HepG2 (cell line): ENCODE data around the gene UQCC2. TPM values are rescaled to one million over a fixed set of nuclear protein-coding genes. Genes with fewer than 3 reads are reported as not detected.

Source experiments
- ATAC-seq: fragments of 200-7000 bp; cut with Tn5 transposase; 3 replicates; pipeline ENCODE4 v1.9.1; 2020; ENCODE audit warnings: mild to moderate bottlenecking, moderate library complexity
- BruUV-seq: library from RNA; stranded (reverse); fragments of 400-500 nt; replicated peaks from 2 replicates; lab custom pipeline; 2021; lab: Mats Ljungman, UMichigan
- CTCF ChIA-PET: fragments of 300-600 bp; formaldehyde crosslinking; extraction: SDS; loops from one replicate; lab custom pipeline; 2021; ENCODE audit warnings: low total read pairs, inconsistent platforms, low intra/inter-chr PET ratio; lab: Yijun Ruan, JAX
- POLR2A ChIA-PET: fragments of 350-600 bp; sonication (Branson Sonifier 250); formaldehyde crosslinking; loops from one replicate; lab custom pipeline; 2020; ENCODE audit warnings: antibody characterized with exemption, inconsistent platforms; lab: Yijun Ruan, JAX
- DNase-seq: peaks from one replicate; pipeline ENCODE4 v3.0.0-alpha.2; 2015; ENCODE audit warnings: low spot score
- FAIRE-seq: peaks from 3 replicates; lab custom pipeline; 2011; peaks lifted over from hg19 to GRCh38; lab: Jason Lieb, UNC
- H2AFZ ChIP-seq: one replicate; pipeline ENCODE4 v1.6.1; 2011; ENCODE audit warnings: low read length, inconsistent platforms
- H3K27ac ChIP-seq: fragments of 300-600 bp; 3 replicates; pipeline ENCODE4 v1.8.0; 2011; ENCODE audit warnings: mixed run types, mild to moderate bottlenecking, mixed read lengths, low read length, inconsistent platforms; ENCODE audit not compliant: insufficient read depth; ENCODE audit errors: extremely low read length
- H3K27me3 ChIP-seq, 2 experiments: fragments of 200-600 bp in 1 of 2; 2 replicates in 1 of 2; 3 replicates in 1 of 2; pipeline versions ENCODE4 v1.6.0 to v1.8.0; 2011; ENCODE audit warnings: low read length in 2 of 2, mild to moderate bottlenecking in 2 of 2, moderate library complexity in 2 of 2, inconsistent platforms in 1 of 2; ENCODE audit not compliant: insufficient read depth in 2 of 2, control insufficient read depth in 1 of 2
- H3K36me3 ChIP-seq, 2 experiments: fragments of 200-600 bp in 1 of 2; replicated peaks in 1 of 2; 2 replicates in 1 of 2; 3 replicates in 1 of 2; pipeline versions ENCODE4 v1.5.1 to v1.8.0; 2011; ENCODE audit warnings: low read length in 2 of 2, inconsistent platforms in 1 of 2; ENCODE audit not compliant: insufficient read depth in 2 of 2, control insufficient read depth in 1 of 2
- H3K4me1 ChIP-seq: 2 replicates; pipeline ENCODE4 v1.5.1; 2012; ENCODE audit warnings: low read length, inconsistent platforms; ENCODE audit not compliant: insufficient read depth
- H3K4me2 ChIP-seq: 2 replicates; pipeline ENCODE4 v1.6.0; 2011; ENCODE audit warnings: low read depth, low read length, inconsistent platforms
- H3K4me3 ChIP-seq, 3 experiments: fragments of 200-600 bp in 1 of 3; sonication (generic), shearing (Covaris generic) in 1 of 3; replicated peaks in 1 of 3; 2 replicates each; pipeline ENCODE4 v1.5.1; 2011 to 2016; ENCODE audit warnings: low read length in 3 of 3, inconsistent platforms in 2 of 3, low read depth in 2 of 3, mild to moderate bottlenecking in 2 of 3, control low read depth in 1 of 3, mixed read lengths in 1 of 3; ENCODE audit not compliant: insufficient read depth in 1 of 3
- H3K79me2 ChIP-seq: one replicate; pipeline ENCODE4 v1.6.1; 2011; ENCODE audit warnings: low read length, inconsistent platforms; ENCODE audit not compliant: insufficient read depth
- H3K9ac ChIP-seq: 2 replicates; pipeline ENCODE4 v1.6.0; 2011; ENCODE audit warnings: mild to moderate bottlenecking, low read depth, low read length, inconsistent platforms; ENCODE audit not compliant: insufficient read depth
- H3K9me3 ChIP-seq: 2 replicates; pipeline ENCODE4 v1.5.1; 2012; ENCODE audit warnings: mild to moderate bottlenecking, low read length
- H4K20me1 ChIP-seq: 2 replicates; pipeline ENCODE4 v1.6.0; 2011; ENCODE audit warnings: inconsistent platforms, mild to moderate bottlenecking, low read length, moderate library complexity; ENCODE audit not compliant: insufficient read depth
- BCL6 ChIP-seq: IDR thresholded peaks from 2 replicates; pipeline ENCODE4 v1.6.1; 2016; ENCODE audit warnings: missing genetic modification reagents, missing compliant biosample characterization
- BORCS8-MEF2B ChIP-seq: sonication (generic); formaldehyde crosslinking; IDR thresholded peaks from 2 replicates; pipeline ENCODE4 v1.8.0; 2022; ENCODE audit warnings: mild to moderate bottlenecking, missing genetic modification reagents
- ZNF282 ChIP-seq: fragments of 450-650 bp; IDR thresholded peaks from 2 replicates; pipeline ENCODE4 v1.6.1; 2018; ENCODE audit not compliant: partially characterized antibody
- WGBS: methylation state at CpG from one replicate; pipeline ENCODE4 v1.1.6; 2017; ENCODE audit warnings: low lambda C conversion rate; 5-methylcytosine and 5-hydroxymethylcytosine counted together
- in situ Hi-C: cut with HindIII; loops from 2 replicates; pipeline ENCODE4 v1.10.0; 2017; ENCODE audit warnings: low pct_unique_long_range_greater_than_20kb; ENCODE audit not compliant: extremely low pct_ligation_motif_present
- intact Hi-C: fragments of 100-400 bp; cut with micrococcal nuclease; formaldehyde crosslinking; loops from one replicate; pipeline ENCODE4 v1.10.0; 2022; ENCODE audit not compliant: unreplicated experiment
- polyA plus RNA-seq, 8 experiments: library from polyadenylated mRNA; depleted of rRNA in 3 of 8; stranded (reverse) in 7 of 8; unstranded in 1 of 8; fragments of >200 nt; fragmentation: Illumina TruSeq in 4 of 8; extraction: Trizol in 4 of 8; gene quantifications; 2 replicates each; pipeline versions ENCODE4 v1.2.1 to v1.2.3, GENCODE V29; 2011 to 2016; ENCODE audit warnings: low read depth in 4 of 8, missing spikeins in 1 of 8, mixed read lengths in 1 of 8; ENCODE audit not compliant: insufficient read depth in 1 of 8
- total RNA-seq, 5 experiments: library from RNA; depleted of rRNA; stranded (reverse); fragments of >200 nt; fragmentation: Illumina TruSeq; extraction: Trizol; gene quantifications; 2 replicates each; pipeline ENCODE4 v1.2.3, GENCODE V29; 2016; ENCODE audit warnings: low read depth in 1 of 5
- TF ChIP-seq, protein P1 (sequence below): sonication (generic); formaldehyde crosslinking; IDR thresholded peaks from 2 replicates; pipeline ENCODE4 v1.4.0; 2020; ENCODE audit warnings: missing genetic modification reagents
- TF ChIP-seq, protein P2 (sequence below): sonication (generic); formaldehyde crosslinking; IDR thresholded peaks from 2 replicates; pipeline ENCODE4 v1.4.0; 2020; ENCODE audit warnings: missing genetic modification reagents

UQCC2 gene
- total and polyA plus RNA-seq, 2 of the 13 experiments (the other 11 are each of a cell fraction or from before 2014, with no cell fraction given) = 82.4 to 238 TPM

DNA sequence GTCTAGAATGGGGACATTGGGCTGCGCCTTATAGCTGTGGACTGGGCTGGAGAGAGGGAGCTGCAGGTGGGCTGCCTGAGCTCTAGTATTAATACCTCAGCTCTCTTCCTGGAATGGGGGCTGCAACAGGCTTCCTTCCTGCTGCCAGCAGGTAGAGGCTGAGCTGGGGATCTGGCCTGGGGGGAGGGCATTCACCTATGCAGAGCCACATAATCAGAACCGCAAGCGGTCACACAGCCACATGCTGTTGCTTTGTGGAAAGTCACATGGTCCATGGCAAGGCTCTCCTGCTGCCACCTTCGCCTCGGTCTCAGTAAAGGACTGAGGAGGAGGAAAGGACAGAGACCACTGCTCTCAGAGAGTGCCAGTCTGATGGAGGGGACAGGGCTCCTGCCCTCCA, 54.7 kb downstream of the UQCC2 start (continued):
- TF ChIP-seq, protein P1, sequence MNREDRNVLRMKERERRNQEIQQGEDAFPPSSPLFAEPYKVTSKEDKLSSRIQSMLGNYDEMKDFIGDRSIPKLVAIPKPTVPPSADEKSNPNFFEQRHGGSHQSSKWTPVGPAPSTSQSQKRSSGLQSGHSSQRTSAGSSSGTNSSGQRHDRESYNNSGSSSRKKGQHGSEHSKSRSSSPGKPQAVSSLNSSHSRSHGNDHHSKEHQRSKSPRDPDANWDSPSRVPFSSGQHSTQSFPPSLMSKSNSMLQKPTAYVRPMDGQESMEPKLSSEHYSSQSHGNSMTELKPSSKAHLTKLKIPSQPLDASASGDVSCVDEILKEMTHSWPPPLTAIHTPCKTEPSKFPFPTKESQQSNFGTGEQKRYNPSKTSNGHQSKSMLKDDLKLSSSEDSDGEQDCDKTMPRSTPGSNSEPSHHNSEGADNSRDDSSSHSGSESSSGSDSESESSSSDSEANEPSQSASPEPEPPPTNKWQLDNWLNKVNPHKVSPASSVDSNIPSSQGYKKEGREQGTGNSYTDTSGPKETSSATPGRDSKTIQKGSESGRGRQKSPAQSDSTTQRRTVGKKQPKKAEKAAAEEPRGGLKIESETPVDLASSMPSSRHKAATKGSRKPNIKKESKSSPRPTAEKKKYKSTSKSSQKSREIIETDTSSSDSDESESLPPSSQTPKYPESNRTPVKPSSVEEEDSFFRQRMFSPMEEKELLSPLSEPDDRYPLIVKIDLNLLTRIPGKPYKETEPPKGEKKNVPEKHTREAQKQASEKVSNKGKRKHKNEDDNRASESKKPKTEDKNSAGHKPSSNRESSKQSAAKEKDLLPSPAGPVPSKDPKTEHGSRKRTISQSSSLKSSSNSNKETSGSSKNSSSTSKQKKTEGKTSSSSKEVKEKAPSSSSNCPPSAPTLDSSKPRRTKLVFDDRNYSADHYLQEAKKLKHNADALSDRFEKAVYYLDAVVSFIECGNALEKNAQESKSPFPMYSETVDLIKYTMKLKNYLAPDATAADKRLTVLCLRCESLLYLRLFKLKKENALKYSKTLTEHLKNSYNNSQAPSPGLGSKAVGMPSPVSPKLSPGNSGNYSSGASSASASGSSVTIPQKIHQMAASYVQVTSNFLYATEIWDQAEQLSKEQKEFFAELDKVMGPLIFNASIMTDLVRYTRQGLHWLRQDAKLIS (CRISPR knock-in tag) = no peak
- TF ChIP-seq BORCS8-MEF2B (no peak), ZNF282 (no peak)

DNA sequence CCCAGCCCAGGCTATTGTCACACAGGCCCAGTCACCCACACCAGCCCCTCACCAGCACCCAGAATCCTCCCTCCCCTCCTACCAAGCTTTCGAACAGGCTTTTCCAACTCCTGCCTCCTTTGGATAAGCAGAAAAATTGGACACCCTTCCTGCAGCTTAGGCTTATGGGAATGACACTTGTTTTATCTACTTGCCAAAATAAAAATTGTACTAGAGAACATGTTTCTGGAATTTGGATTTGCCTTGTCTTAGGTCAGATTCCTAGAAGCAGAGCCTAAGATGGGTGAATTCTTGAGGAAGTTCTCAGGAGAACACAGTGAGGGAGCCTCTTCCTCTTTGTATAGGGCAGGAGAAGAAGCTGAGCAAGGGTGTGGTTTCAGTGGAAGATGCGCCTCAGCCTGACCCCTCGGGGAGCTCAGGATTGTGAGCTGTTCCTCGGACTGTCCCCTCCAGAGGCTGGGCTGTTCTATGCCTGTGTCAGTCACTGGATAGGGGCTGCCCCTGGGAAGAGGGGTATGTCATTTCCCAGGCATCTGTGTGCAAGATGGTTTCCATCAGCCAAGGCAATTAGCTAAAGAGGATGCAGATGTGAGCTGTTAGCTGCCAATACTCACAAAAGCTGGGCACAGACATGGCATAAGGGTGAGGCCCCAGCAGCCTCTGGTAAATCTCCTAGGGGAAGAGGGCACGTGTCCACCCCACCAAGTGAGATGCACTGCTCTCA, 56.5 kb downstream of the UQCC2 start:
- whole genome bisulfite sequencing = 80% methylated on average over 5 of the region's 5 CpGs
- BruUV-seq = no TSS peak
- intact Hi-C loops = no loop called here
- Histone ChIP-seq H3K36me3 (peaks cover 7 to 12% of the 10 kb centered on the region in 2 experiments), H3K4me1 (no peaks in the 10 kb centered on the region), H3K9me3 (no peaks in the 10 kb centered on the region), H3K79me2 (no peaks in the 10 kb centered on the region), H3K27ac (no peak overlapping the region), H3K27me3 (no peaks in the 10 kb centered on the region), H4K20me1 (no peaks in the 10 kb centered on the region), H3K4me3 (no peak overlapping the region), H3K4me2 (no peak overlapping the region), H2AFZ (no peak overlapping the region), H3K9ac (no peak overlapping the region)
- in situ Hi-C loops = no loop called here
- ChIA-PET CTCF (no interaction called here), POLR2A (no interaction called here)
- ATAC-seq (no peak), FAIRE-seq (no peak), DNase-seq (no peak)
- TF ChIP-seq, protein P2, sequence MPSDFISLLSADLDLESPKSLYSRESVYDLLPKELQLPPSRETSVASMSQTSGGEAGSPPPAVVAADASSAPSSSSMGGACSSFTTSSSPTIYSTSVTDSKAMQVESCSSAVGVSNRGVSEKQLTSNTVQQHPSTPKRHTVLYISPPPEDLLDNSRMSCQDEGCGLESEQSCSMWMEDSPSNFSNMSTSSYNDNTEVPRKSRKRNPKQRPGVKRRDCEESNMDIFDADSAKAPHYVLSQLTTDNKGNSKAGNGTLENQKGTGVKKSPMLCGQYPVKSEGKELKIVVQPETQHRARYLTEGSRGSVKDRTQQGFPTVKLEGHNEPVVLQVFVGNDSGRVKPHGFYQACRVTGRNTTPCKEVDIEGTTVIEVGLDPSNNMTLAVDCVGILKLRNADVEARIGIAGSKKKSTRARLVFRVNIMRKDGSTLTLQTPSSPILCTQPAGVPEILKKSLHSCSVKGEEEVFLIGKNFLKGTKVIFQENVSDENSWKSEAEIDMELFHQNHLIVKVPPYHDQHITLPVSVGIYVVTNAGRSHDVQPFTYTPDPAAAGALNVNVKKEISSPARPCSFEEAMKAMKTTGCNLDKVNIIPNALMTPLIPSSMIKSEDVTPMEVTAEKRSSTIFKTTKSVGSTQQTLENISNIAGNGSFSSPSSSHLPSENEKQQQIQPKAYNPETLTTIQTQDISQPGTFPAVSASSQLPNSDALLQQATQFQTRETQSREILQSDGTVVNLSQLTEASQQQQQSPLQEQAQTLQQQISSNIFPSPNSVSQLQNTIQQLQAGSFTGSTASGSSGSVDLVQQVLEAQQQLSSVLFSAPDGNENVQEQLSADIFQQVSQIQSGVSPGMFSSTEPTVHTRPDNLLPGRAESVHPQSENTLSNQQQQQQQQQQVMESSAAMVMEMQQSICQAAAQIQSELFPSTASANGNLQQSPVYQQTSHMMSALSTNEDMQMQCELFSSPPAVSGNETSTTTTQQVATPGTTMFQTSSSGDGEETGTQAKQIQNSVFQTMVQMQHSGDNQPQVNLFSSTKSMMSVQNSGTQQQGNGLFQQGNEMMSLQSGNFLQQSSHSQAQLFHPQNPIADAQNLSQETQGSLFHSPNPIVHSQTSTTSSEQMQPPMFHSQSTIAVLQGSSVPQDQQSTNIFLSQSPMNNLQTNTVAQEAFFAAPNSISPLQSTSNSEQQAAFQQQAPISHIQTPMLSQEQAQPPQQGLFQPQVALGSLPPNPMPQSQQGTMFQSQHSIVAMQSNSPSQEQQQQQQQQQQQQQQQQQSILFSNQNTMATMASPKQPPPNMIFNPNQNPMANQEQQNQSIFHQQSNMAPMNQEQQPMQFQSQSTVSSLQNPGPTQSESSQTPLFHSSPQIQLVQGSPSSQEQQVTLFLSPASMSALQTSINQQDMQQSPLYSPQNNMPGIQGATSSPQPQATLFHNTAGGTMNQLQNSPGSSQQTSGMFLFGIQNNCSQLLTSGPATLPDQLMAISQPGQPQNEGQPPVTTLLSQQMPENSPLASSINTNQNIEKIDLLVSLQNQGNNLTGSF (CRISPR knock-in tag) = no peak
- no peak for TF ChIP-seq BCL6 (CRISPR knock-in tag)
